Liver (tissue), 9 donors: Measurements from ENCODE around the gene TOMM20. TPM values are rescaled to one million over a fixed set of nuclear protein-coding genes. Genes with fewer than 3 reads are reported as not detected.

Experiments
- DNase-seq: peaks from one replicate; pipeline ENCODE4 v3.0.0-alpha.2; 2017; ENCODE audit warnings: low spot score
- H3K27ac ChIP-seq, 2 donors: one replicate each; pipeline ENCODE4 v1.7.0; 2013; ENCODE audit warnings: inconsistent platforms in 2 of 2, low read length in 2 of 2, control low read depth in 1 of 2, low read depth in 1 of 2, mild to moderate bottlenecking in 1 of 2
- H3K27me3 ChIP-seq, 4 donors: one replicate each; pipeline versions ENCODE4 v1.6.1 to v1.7.0; 2013; ENCODE audit warnings: low read length in 3 of 4, inconsistent platforms in 1 of 4, mild to moderate bottlenecking in 1 of 4, moderate library complexity in 1 of 4; ENCODE audit not compliant: control insufficient read depth in 4 of 4, insufficient read depth in 4 of 4
- H3K36me3 ChIP-seq, 4 donors: one replicate each; pipeline versions ENCODE4 v1.6.1 to v1.7.0; 2013; ENCODE audit warnings: low read length in 3 of 4, mild to moderate bottlenecking in 3 of 4, low read depth in 1 of 4, moderate library complexity in 1 of 4; ENCODE audit not compliant: control insufficient read depth in 4 of 4, insufficient read depth in 3 of 4
- H3K4me1 ChIP-seq, 4 donors: one replicate each; pipeline versions ENCODE4 v1.6.1 to v1.7.0; 2013; ENCODE audit warnings: low read length in 3 of 4, mild to moderate bottlenecking in 3 of 4, moderate library complexity in 1 of 4; ENCODE audit not compliant: control insufficient read depth in 4 of 4, insufficient read depth in 4 of 4
- H3K4me3 ChIP-seq, 3 donors: one replicate each; pipeline versions ENCODE4 v1.6.1 to v1.7.0; 2013; ENCODE audit warnings: low read length in 3 of 3, control low read depth in 1 of 3, low read depth in 1 of 3, mild to moderate bottlenecking in 1 of 3
- H3K9ac ChIP-seq, 2 donors: one replicate each; pipeline ENCODE4 v1.7.0; 2013; ENCODE audit warnings: low read length in 2 of 2, mild to moderate bottlenecking in 2 of 2, moderate library complexity in 2 of 2, control low read depth in 1 of 2, low read depth in 1 of 2
- H3K9me3 ChIP-seq, 4 donors: one replicate each; pipeline versions ENCODE4 v1.6.1 to v1.7.0; 2013; ENCODE audit warnings: low read length in 3 of 4; ENCODE audit not compliant: control insufficient read depth in 4 of 4
- EGR1 ChIP-seq, 2 donors: IDR thresholded peaks; 2 replicates each; pipeline ENCODE4 v1.6.1; 2016 to 2018; ENCODE audit warnings: antibody characterized with exemption in 2 of 2, low read depth in 2 of 2
- FOXA1 ChIP-seq: IDR thresholded peaks from 2 replicates; pipeline ENCODE4 v1.6.1; 2016; ENCODE audit warnings: antibody characterized with exemption
- FOXA2 ChIP-seq: IDR thresholded peaks from 2 replicates; pipeline ENCODE4 v1.6.1; 2016; ENCODE audit warnings: antibody characterized with exemption
- GABPA ChIP-seq, 2 donors: IDR thresholded peaks in 1 of 2; conservative IDR thresholded peaks in 1 of 2; 2 replicates each; pipeline ENCODE4 v1.6.1; 2016; ENCODE audit warnings: antibody characterized with exemption in 2 of 2, mild to moderate bottlenecking in 1 of 2, moderate library complexity in 1 of 2
- HNF4A ChIP-seq, 2 donors: conservative IDR thresholded peaks; 2 replicates each; pipeline ENCODE4 v1.6.1; 2016; ENCODE audit warnings: antibody characterized with exemption in 2 of 2, mild to moderate bottlenecking in 2 of 2
- JUND ChIP-seq, 2 donors: IDR thresholded peaks; 2 replicates each; pipeline ENCODE4 v1.6.1; 2016; ENCODE audit warnings: antibody characterized with exemption in 2 of 2
- NR2F2 ChIP-seq: IDR thresholded peaks from 2 replicates; pipeline ENCODE4 v1.6.1; 2016; ENCODE audit warnings: antibody characterized with exemption
- RAD21 ChIP-seq, 2 donors: IDR thresholded peaks; 2 replicates each; pipeline ENCODE4 v1.6.1; 2016; ENCODE audit warnings: antibody characterized with exemption in 2 of 2, mild to moderate bottlenecking in 2 of 2
- RXRA ChIP-seq, 2 donors: IDR thresholded peaks; 2 replicates each; pipeline ENCODE4 v1.6.1; 2017 to 2018; ENCODE audit warnings: antibody characterized with exemption in 2 of 2, mild to moderate bottlenecking in 1 of 2
- SP1 ChIP-seq: IDR thresholded peaks from 2 replicates; pipeline ENCODE4 v1.6.1; 2018; ENCODE audit warnings: antibody characterized with exemption, mild to moderate bottlenecking
- TAF1 ChIP-seq: conservative IDR thresholded peaks from 2 replicates; pipeline ENCODE4 v1.6.1; 2016; ENCODE audit warnings: antibody characterized with exemption, mild to moderate bottlenecking
- YY1 ChIP-seq: IDR thresholded peaks from 2 replicates; pipeline ENCODE4 v1.6.1; 2016; ENCODE audit warnings: antibody characterized with exemption, mild to moderate bottlenecking
- WGBS: extraction: QIAGEN DNeasy Blood & Tissue Kit; methylation state at CpG from one replicate; pipeline ENCODE4 v1.1.7; 2013; 5-methylcytosine and 5-hydroxymethylcytosine counted together
- polyA plus RNA-seq, 2 donors: library from polyadenylated mRNA; stranded (reverse) in 1 of 2; unstranded in 1 of 2; fragments of 200-250 nt in 1 of 2; fragments of >200 nt in 1 of 2; fragmentation: Nextera tagmentation in 1 of 2; extraction: Ambion mirVana in 1 of 2; gene quantifications; one replicate each; pipeline versions ENCODE4 v1.2.1 to v1.2.3, GENCODE V29; 2013 to 2015
- total RNA-seq, 2 donors: library from RNA; depleted of rRNA; stranded (reverse); fragments of >200 nt; gene quantifications; one replicate each; pipeline ENCODE4 v1.2.3, GENCODE V29; 2014
- TF ChIP-seq, protein P1 (sequence below): IDR thresholded peaks from 2 replicates; pipeline ENCODE4 v1.6.1; 2016; ENCODE audit warnings: antibody characterized with exemption
- TF ChIP-seq, protein P2 (sequence below): IDR thresholded peaks from 2 replicates; pipeline ENCODE4 v1.6.1; 2016; ENCODE audit warnings: antibody characterized with exemption
- TF ChIP-seq, protein P3 (sequence below): IDR thresholded peaks from 2 replicates; pipeline ENCODE4 v1.6.1; 2016; ENCODE audit warnings: antibody characterized with exemption
- TF ChIP-seq, protein P4 (sequence below): fragments of 150-350 bp; IDR thresholded peaks from 2 replicates; pipeline ENCODE4 v1.5.1; 2017; ENCODE audit warnings: improper control_type of control experiment, low read depth, low read length; ENCODE audit not compliant: missing input control
- TF ChIP-seq, protein P5 (sequence below): IDR thresholded peaks from 2 replicates; pipeline ENCODE4 v1.6.1; 2016; ENCODE audit warnings: antibody characterized with exemption, mild to moderate bottlenecking
- donor health status: healthy.
- donor health status: healthy.
- donor health status: healthy.
- donor health status: healthy.
- donor health status: healthy.

The TOMM20 gene
- total and polyA plus RNA-seq, 4 donors, result 33.4 to 74.4 (median 39.1) TPM

DNA sequence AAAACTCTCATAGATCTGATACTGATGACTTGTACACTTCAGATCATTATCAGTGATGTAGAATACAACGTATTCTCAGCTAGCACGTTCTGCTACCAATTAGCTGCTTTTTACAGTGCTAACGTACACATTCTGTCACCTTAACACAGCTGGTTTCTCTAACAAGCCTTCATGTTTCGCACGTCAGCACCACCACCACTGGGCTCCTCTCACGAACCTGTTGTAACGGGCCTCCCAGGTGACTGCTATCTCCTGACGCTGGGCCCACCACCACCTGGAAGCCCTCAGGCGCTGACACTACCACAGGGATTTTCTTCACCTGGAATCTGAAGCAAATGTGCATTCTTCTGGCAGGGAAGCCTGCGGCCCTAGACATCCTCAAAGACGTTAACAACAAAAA lies 19.8 kb downstream of the TOMM20 start:
- peaks cover 0 to 3% (median 0%) of the 10 kb centered on the region in 4 donors for H3K9me3 ChIP-seq
- no peak overlapping the region for H3K27ac ChIP-seq
- WGBS, result 96% methylated on average over 11 of the region's 11 CpGs
- H3K27me3 ChIP-seq, result no peaks in the 10 kb centered on the region
- TF ChIP-seq NR2F2 (no peak), JUND (IDR thresholded peaks at IDR 0.05) (no peak), RXRA (IDR thresholded peaks at IDR 0.05) (no peak), YY1 (no peak), FOXA1 (no peak), EGR1 (IDR thresholded peaks at IDR 0.05; ENCODE audit: low read depth in 2 of 2) (no peak), HNF4A (conservative IDR thresholded peaks at IDR 0.05) (no peak), SP1 (no peak), FOXA2 (no peak), TAF1 (no peak), RAD21 (IDR thresholded peaks at IDR 0.05) (no peak), GABPA (IDR thresholded peaks at IDR 0.05 in 1 of 2, conservative IDR thresholded peaks at IDR 0.05 in 1 of 2) (no peak)
- TF ChIP-seq, protein P1, sequence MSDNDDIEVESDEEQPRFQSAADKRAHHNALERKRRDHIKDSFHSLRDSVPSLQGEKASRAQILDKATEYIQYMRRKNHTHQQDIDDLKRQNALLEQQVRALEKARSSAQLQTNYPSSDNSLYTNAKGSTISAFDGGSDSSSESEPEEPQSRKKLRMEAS, result no peak
- TF ChIP-seq, protein P2, sequence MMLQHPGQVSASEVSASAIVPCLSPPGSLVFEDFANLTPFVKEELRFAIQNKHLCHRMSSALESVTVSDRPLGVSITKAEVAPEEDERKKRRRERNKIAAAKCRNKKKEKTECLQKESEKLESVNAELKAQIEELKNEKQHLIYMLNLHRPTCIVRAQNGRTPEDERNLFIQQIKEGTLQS, result no peak
- TF ChIP-seq, protein P3, sequence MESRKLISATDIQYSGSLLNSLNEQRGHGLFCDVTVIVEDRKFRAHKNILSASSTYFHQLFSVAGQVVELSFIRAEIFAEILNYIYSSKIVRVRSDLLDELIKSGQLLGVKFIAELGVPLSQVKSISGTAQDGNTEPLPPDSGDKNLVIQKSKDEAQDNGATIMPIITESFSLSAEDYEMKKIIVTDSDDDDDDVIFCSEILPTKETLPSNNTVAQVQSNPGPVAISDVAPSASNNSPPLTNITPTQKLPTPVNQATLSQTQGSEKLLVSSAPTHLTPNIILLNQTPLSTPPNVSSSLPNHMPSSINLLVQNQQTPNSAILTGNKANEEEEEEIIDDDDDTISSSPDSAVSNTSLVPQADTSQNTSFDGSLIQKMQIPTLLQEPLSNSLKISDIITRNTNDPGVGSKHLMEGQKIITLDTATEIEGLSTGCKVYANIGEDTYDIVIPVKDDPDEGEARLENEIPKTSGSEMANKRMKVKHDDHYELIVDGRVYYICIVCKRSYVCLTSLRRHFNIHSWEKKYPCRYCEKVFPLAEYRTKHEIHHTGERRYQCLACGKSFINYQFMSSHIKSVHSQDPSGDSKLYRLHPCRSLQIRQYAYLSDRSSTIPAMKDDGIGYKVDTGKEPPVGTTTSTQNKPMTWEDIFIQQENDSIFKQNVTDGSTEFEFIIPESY, result no peak
- TF ChIP-seq, protein P4, sequence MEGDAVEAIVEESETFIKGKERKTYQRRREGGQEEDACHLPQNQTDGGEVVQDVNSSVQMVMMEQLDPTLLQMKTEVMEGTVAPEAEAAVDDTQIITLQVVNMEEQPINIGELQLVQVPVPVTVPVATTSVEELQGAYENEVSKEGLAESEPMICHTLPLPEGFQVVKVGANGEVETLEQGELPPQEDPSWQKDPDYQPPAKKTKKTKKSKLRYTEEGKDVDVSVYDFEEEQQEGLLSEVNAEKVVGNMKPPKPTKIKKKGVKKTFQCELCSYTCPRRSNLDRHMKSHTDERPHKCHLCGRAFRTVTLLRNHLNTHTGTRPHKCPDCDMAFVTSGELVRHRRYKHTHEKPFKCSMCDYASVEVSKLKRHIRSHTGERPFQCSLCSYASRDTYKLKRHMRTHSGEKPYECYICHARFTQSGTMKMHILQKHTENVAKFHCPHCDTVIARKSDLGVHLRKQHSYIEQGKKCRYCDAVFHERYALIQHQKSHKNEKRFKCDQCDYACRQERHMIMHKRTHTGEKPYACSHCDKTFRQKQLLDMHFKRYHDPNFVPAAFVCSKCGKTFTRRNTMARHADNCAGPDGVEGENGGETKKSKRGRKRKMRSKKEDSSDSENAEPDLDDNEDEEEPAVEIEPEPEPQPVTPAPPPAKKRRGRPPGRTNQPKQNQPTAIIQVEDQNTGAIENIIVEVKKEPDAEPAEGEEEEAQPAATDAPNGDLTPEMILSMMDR, result no peak
- TF ChIP-seq, protein P5, sequence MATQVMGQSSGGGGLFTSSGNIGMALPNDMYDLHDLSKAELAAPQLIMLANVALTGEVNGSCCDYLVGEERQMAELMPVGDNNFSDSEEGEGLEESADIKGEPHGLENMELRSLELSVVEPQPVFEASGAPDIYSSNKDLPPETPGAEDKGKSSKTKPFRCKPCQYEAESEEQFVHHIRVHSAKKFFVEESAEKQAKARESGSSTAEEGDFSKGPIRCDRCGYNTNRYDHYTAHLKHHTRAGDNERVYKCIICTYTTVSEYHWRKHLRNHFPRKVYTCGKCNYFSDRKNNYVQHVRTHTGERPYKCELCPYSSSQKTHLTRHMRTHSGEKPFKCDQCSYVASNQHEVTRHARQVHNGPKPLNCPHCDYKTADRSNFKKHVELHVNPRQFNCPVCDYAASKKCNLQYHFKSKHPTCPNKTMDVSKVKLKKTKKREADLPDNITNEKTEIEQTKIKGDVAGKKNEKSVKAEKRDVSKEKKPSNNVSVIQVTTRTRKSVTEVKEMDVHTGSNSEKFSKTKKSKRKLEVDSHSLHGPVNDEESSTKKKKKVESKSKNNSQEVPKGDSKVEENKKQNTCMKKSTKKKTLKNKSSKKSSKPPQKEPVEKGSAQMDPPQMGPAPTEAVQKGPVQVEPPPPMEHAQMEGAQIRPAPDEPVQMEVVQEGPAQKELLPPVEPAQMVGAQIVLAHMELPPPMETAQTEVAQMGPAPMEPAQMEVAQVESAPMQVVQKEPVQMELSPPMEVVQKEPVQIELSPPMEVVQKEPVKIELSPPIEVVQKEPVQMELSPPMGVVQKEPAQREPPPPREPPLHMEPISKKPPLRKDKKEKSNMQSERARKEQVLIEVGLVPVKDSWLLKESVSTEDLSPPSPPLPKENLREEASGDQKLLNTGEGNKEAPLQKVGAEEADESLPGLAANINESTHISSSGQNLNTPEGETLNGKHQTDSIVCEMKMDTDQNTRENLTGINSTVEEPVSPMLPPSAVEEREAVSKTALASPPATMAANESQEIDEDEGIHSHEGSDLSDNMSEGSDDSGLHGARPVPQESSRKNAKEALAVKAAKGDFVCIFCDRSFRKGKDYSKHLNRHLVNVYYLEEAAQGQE, result no peak
- no peak overlapping the region for H3K4me3 ChIP-seq
- peaks cover 9 to 51% (median 25%) of the 10 kb centered on the region in 4 donors for H3K36me3 ChIP-seq
- H3K9ac ChIP-seq, result no peak overlapping the region
- DNase-seq, result no peak
- peaks cover 0 to 6% (median 2%) of the 10 kb centered on the region in 4 donors for H3K4me1 ChIP-seq
